ENCODE results near the gene CA9. TPM values are rescaled to one million over a fixed set of nuclear protein-coding genes. Genes with fewer than 3 reads are reported as not detected.
A peak's percentile ranks its signal among the peaks of the same experiment; 100 is the strongest.

Gene CA9
- total and polyA plus RNA-seq, 9 of the 15 experiments (the other 6 are each of a cell fraction or from before 2014, with no cell fraction given), result 0.15 to 10.6 (median 0.60) TPM; not detected in 4

GRCh38 chr9:35657546-35658136 is 16.1 kb upstream of the CA9 start, which contains the start of gene RMRP (continued):
- TF ChIP-seq MEF2A (IDR thresholded peaks at IDR 0.05; ENCODE audit: control insufficient read depth, low read depth, low read length) (no peak), ZNF280A (IDR thresholded peaks at IDR 0.05; ENCODE audit: low read depth, partially characterized antibody) (no peak), PATZ1 (CRISPR knock-in tag; IDR thresholded peaks at IDR 0.05; ENCODE audit: borderline replicate concordance) (no peak), ZNF639 (CRISPR knock-in tag; conservative IDR thresholded peaks at IDR 0.05 in 1 of 2, IDR thresholded peaks at IDR 0.05 in 1 of 2) (peak in 1 of 2 experiments; percentile 63; a peak in 1 of 4 replicates), PHF21A (IDR thresholded peaks at IDR 0.05; ENCODE audit: borderline replicate concordance, low read depth) (no peak), SMAD1 (IDR thresholded peaks at IDR 0.05; ENCODE audit: low read depth, low read length, partially characterized antibody) (no peak), RUNX1 (IDR thresholded peaks at IDR 0.05; ENCODE audit: low read depth) (0 out of 2 replicates have a peak, but pooled peaks have one; percentile 32), ETV1 (tag; conservative IDR thresholded peaks at IDR 0.05; ENCODE audit: low read depth) (peak; percentile 56; the same call in 1 of the 2 replicates), FOS (IDR thresholded peaks at IDR 0.05; ENCODE audit: extremely low read depth, insufficient read length) (no peak), TBP (optimal IDR thresholded peaks at IDR 0.05; ENCODE audit: low read depth, low read length) (peak; percentile 99), HCFC1 (IDR thresholded peaks at IDR 0.05; ENCODE audit: low read depth, low read length) (peak; percentile 22; the same call in 1 of the 2 replicates), HNRNPL (IDR thresholded peaks at IDR 0.05; ENCODE audit: low read depth, low read length) (no peak), ZNF57 (CRISPR knock-in tag; IDR thresholded peaks at IDR 0.05) (no peak), POLR2AphosphoS5 (IDR thresholded peaks at IDR 0.05; ENCODE audit: control insufficient read depth, insufficient read depth, low read depth, low read length) (peak; percentile 63), ZNF395 (CRISPR knock-in tag; IDR thresholded peaks at IDR 0.05) (no peak; the same call in none of the 2 replicates)

Measured in K562 (cell line).